Astrocyte (in vitro differentiated cells and primary cell): Measurements from ENCODE around the gene NPFFR1. TPM values are rescaled to one million over a fixed set of nuclear protein-coding genes. Genes with fewer than 3 reads are reported as not detected.

Experiments used
- DNase-seq: peaks from one replicate; pipeline ENCODE4 v3.0.0-alpha.2; 2010; ENCODE audit warnings: low read depth
- FAIRE-seq: peaks from 2 replicates; lab custom pipeline; 2011; peaks lifted over from hg19 to GRCh38; lab: Jason Lieb, UNC
- H2AFZ ChIP-seq: 2 replicates; pipeline ENCODE4 v1.6.0; 2012; ENCODE audit warnings: low read depth, low read length, inconsistent platforms
- H3K27ac ChIP-seq: 2 replicates; pipeline ENCODE4 v1.5.1; 2011; ENCODE audit warnings: low read depth, low read length, inconsistent platforms
- H3K27me3 ChIP-seq: 2 replicates; pipeline ENCODE4 v1.6.0; 2011; ENCODE audit warnings: low read length, inconsistent platforms; ENCODE audit not compliant: insufficient read depth
- H3K36me3 ChIP-seq: 2 replicates; pipeline ENCODE4 v1.5.1; 2011; ENCODE audit warnings: low read length, inconsistent platforms; ENCODE audit not compliant: insufficient read depth
- H3K4me1 ChIP-seq: 2 replicates; pipeline ENCODE4 v1.5.1; 2011; ENCODE audit warnings: low read length, inconsistent platforms; ENCODE audit not compliant: insufficient read depth
- H3K4me2 ChIP-seq: 2 replicates; pipeline ENCODE4 v1.6.0; 2012; ENCODE audit warnings: low read length, inconsistent platforms
- H3K4me3 ChIP-seq: 2 replicates; pipeline ENCODE4 v1.5.1; 2011; ENCODE audit warnings: low read depth, mild to moderate bottlenecking, low read length, inconsistent platforms; ENCODE audit not compliant: insufficient read depth
- H3K79me2 ChIP-seq: 2 replicates; pipeline ENCODE4 v1.6.0; 2012; ENCODE audit warnings: mild to moderate bottlenecking, low read length, inconsistent platforms; ENCODE audit not compliant: insufficient read depth
- H3K9ac ChIP-seq: 2 replicates; pipeline ENCODE4 v1.6.0; 2012; ENCODE audit warnings: mild to moderate bottlenecking, low read length, inconsistent platforms
- H3K9me3 ChIP-seq: 2 replicates; pipeline ENCODE4 v1.5.1; 2012; ENCODE audit warnings: low read depth, mild to moderate bottlenecking, low read length, inconsistent platforms; ENCODE audit not compliant: insufficient read depth
- H4K20me1 ChIP-seq: 2 replicates; pipeline ENCODE4 v1.6.0; 2012; ENCODE audit warnings: low read length, inconsistent platforms; ENCODE audit not compliant: insufficient read depth
- H3K27ac Mint-ChIP-seq: one replicate; pipeline ENCODE4 v1.8.0; 2021; ENCODE audit warnings: mild to moderate bottlenecking, mixed read lengths; ENCODE audit not compliant: unreplicated experiment
- H3K27me3 Mint-ChIP-seq: one replicate; pipeline ENCODE4 v1.8.0; 2021; ENCODE audit warnings: low read depth, mixed read lengths; ENCODE audit not compliant: unreplicated experiment
- H3K36me3 Mint-ChIP-seq: one replicate; pipeline ENCODE4 v1.8.0; 2021; ENCODE audit warnings: low read depth, mixed read lengths; ENCODE audit not compliant: unreplicated experiment
- H3K4me1 Mint-ChIP-seq: one replicate; pipeline ENCODE4 v1.8.0; 2021; ENCODE audit warnings: low read depth, mixed read lengths; ENCODE audit not compliant: unreplicated experiment
- H3K4me3 Mint-ChIP-seq: one replicate; pipeline ENCODE4 v1.8.0; 2021; ENCODE audit warnings: mild to moderate bottlenecking, moderate library complexity, mixed read lengths; ENCODE audit not compliant: unreplicated experiment
- H3K9me3 Mint-ChIP-seq: one replicate; pipeline ENCODE4 v1.8.0; 2021; ENCODE audit warnings: mild to moderate bottlenecking, mixed read lengths; ENCODE audit not compliant: unreplicated experiment
- EZH2 ChIP-seq: IDR thresholded peaks from 2 replicates; pipeline ENCODE4 v1.6.1; 2012; ENCODE audit warnings: mild to moderate bottlenecking, low read length, inconsistent platforms; ENCODE audit not compliant: insufficient read depth
- total RNA-seq: library from RNA; stranded (reverse); gene quantifications from 2 replicates; pipeline ENCODE4 v1.2.1, GENCODE V29; 2021
- TF ChIP-seq, protein P1 (sequence below): IDR thresholded peaks from 2 replicates; pipeline ENCODE4 v1.5.1; 2011; ENCODE audit warnings: low read depth, mild to moderate bottlenecking, inconsistent platforms, low read length, moderate library complexity; ENCODE audit not compliant: insufficient read depth

The NPFFR1 gene
- total RNA-seq, 1 donor from 2014 or later: not detected

DNA sequence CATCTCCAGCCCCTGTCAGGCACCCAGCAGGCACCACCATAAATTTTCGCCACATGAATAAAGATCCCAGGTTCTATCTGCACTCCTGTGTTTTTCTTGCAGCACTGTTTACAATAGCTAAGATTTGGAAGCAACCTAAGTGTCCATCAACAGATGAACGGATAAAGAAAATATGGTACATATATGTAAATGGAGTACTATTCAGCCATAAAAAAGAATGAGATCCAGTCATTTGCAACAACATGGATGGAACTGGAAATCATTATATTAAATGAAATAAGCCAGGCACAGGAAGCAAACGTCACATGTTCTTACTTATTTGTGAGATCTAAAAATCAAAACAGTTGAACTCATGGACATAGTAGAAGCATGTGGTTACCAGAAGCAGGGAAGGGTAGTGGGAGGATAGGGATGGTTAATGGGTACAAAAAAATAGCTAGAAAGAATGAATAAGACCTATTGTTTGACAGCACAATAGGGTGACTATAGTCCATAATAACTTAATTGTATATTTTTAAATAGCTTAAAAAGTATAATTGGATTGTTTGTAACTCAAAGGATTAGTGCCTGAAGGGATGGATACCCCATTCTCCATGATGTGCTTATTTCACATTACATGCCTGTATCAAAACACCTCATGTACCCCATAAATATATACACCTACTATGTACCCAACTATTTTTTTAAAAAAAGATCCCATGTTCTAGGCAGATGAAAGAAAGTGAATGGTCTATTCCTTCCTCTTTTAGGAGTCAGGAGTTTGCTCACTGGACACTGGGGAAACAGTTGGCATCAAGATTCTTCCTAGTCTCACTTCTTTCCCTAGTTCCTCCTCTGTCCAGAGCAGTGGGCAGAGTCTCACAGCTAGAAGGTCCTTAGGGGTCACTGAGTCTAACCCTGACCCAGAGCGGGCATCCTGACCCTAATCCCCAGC is 1.0 kb upstream of the NPFFR1 start:
- no peak overlapping the region for H2AFZ ChIP-seq
- H3K36me3 Mint-ChIP-seq: no peaks in the 10 kb centered on the region
- H3K79me2 ChIP-seq: no peaks in the 10 kb centered on the region
- H3K4me3 Mint-ChIP-seq: no peak overlapping the region
- H3K4me2 ChIP-seq: no peak overlapping the region
- H3K4me3 ChIP-seq: no peak overlapping the region
- no peak for FAIRE-seq
- H3K27me3 ChIP-seq: peaks cover 54% of the 10 kb centered on the region
- H3K36me3 ChIP-seq: no peaks in the 10 kb centered on the region
- H3K9ac ChIP-seq: no peak overlapping the region
- H3K4me1 ChIP-seq: no peaks in the 10 kb centered on the region
- TF ChIP-seq, protein P1, sequence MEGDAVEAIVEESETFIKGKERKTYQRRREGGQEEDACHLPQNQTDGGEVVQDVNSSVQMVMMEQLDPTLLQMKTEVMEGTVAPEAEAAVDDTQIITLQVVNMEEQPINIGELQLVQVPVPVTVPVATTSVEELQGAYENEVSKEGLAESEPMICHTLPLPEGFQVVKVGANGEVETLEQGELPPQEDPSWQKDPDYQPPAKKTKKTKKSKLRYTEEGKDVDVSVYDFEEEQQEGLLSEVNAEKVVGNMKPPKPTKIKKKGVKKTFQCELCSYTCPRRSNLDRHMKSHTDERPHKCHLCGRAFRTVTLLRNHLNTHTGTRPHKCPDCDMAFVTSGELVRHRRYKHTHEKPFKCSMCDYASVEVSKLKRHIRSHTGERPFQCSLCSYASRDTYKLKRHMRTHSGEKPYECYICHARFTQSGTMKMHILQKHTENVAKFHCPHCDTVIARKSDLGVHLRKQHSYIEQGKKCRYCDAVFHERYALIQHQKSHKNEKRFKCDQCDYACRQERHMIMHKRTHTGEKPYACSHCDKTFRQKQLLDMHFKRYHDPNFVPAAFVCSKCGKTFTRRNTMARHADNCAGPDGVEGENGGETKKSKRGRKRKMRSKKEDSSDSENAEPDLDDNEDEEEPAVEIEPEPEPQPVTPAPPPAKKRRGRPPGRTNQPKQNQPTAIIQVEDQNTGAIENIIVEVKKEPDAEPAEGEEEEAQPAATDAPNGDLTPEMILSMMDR: no peak
- no peak for TF ChIP-seq EZH2
- no peaks in the 10 kb centered on the region for H4K20me1 ChIP-seq
- H3K9me3 Mint-ChIP-seq: no peaks in the 10 kb centered on the region
- H3K27ac Mint-ChIP-seq: no peak overlapping the region
- no peak for DNase-seq
- H3K4me1 Mint-ChIP-seq: peaks cover 2% of the 10 kb centered on the region
- H3K27me3 Mint-ChIP-seq: peaks cover 67% of the 10 kb centered on the region
- H3K9me3 ChIP-seq: peaks cover 6% of the 10 kb centered on the region
- no peak overlapping the region for H3K27ac ChIP-seq

DNA sequence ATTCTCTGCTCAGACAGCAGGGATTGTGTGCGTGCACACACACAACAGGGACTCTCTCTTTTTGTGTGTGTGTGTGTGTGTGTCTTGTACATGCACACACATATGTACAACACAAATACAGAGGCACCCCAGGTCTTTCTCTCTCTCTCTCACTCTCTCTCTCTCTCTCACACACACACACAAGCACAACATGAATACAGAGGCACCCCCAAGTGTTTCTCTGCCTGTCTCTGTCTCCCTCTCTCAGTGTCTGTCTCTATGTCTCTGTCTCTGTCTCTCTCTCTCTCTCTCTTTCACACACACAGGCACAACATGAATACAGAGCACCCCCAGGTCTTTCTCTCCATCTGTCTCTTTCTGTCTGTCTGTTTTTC is 746 bp downstream of the NPFFR1 start:
- peaks cover 57% of the 10 kb centered on the region for H3K27me3 ChIP-seq
- no peak overlapping the region for H3K4me3 ChIP-seq

More for the DNA sequence above, 746 bp downstream of the NPFFR1 start:
- H3K36me3 ChIP-seq: no peaks in the 10 kb centered on the region
- H3K4me1 ChIP-seq: no peaks in the 10 kb centered on the region
- no peak for TF ChIP-seq EZH2
- TF ChIP-seq, protein P1: no peak
- H3K9ac ChIP-seq: no peak overlapping the region
- no peaks in the 10 kb centered on the region for H3K79me2 ChIP-seq
- H4K20me1 ChIP-seq: no peaks in the 10 kb centered on the region
- H3K4me2 ChIP-seq: no peak overlapping the region
- no peak for FAIRE-seq
- Mint-ChIP-seq H3K36me3 (no peaks in the 10 kb centered on the region), H3K27me3 (peaks cover 69% of the 10 kb centered on the region), H3K9me3 (no peaks in the 10 kb centered on the region), H3K27ac (no peak overlapping the region), H3K4me3 (peak overlapping the region; percentile 23), H3K4me1 (no peaks in the 10 kb centered on the region)
- DNase-seq: no peak
- peaks cover 6% of the 10 kb centered on the region for H3K9me3 ChIP-seq
- no peak overlapping the region for H3K27ac ChIP-seq
- H2AFZ ChIP-seq: no peak overlapping the region
